ENCODE measurements around the gene MCRIP1. TPM values are rescaled to one million over a fixed set of nuclear protein-coding genes. Genes with fewer than 3 reads are reported as not detected.

The MCRIP1 gene
- total and polyA plus RNA-seq, 2 of the 13 experiments (the other 11 are each of a cell fraction or from before 2014, with no cell fraction given) = 79.7 to 84.9 TPM

DNA sequence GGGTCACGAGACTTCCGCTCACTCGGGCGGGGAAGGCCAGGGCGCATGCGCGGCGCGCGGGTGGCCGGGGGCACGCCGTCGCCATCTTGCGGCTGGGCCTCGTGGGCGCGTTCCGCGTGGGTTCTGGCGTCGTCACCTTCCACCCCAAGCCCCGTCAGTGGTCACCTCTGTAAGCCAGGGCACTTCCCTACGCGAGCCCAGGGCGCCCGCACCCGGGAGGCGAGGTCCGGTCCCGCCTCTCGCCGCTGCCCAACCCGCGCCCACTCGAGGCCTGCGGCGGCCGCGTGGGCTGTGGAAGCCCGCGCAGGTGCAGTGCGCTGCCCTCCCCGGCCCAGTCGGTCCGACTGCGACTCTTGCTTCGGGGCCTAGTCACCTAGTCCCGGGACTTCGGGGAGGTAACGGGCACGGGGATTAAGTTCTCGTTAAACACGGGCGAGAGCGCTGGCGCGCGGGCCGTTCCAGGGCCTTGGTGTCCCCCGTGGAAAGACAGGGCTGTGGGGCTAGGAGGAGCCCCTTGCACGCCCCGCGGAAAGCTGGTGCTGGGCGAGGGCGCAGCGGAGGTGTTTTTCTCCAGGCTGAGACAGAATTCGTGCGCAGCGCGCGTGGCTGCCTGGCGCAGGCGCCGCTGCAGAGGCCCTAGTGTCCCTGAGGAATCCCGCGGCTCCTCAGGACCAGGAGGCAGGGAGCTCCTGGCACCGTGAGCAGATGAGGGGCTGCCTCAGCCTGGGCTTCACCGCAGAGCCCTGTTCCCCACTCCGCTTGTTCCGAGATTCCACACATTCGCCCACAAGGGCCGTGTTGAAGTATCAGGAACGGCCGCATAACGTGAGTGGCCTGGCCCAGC, 38.5 kb upstream of the MCRIP1 start (continued):
- TF ChIP-seq, protein P1, sequence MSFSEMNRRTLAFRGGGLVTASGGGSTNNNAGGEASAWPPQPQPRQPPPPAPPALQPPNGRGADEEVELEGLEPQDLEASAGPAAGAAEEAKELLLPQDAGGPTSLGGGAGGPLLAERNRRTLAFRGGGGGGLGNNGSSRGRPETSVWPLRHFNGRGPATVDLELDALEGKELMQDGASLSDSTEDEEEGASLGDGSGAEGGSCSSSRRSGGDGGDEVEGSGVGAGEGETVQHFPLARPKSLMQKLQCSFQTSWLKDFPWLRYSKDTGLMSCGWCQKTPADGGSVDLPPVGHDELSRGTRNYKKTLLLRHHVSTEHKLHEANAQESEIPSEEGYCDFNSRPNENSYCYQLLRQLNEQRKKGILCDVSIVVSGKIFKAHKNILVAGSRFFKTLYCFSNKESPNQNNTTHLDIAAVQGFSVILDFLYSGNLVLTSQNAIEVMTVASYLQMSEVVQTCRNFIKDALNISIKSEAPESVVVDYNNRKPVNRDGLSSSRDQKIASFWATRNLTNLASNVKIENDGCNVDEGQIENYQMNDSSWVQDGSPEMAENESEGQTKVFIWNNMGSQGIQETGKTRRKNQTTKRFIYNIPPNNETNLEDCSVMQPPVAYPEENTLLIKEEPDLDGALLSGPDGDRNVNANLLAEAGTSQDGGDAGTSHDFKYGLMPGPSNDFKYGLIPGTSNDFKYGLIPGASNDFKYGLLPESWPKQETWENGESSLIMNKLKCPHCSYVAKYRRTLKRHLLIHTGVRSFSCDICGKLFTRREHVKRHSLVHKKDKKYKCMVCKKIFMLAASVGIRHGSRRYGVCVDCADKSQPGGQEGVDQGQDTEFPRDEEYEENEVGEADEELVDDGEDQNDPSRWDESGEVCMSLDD (CRISPR knock-in tag; IDR thresholded peaks at IDR 0.05; ENCODE audit: borderline replicate concordance) = peak; percentile 74; the same call in 1 of the 2 replicates
- peak; percentile 31 for TF ChIP-seq SKIL (CRISPR knock-in tag; IDR thresholded peaks at IDR 0.05; ENCODE audit: borderline replicate concordance)
- TF ChIP-seq ZSCAN31 (CRISPR knock-in tag; IDR thresholded peaks at IDR 0.05; ENCODE audit: low read depth) = peak; percentile 82
- peak; percentile 87 for TF ChIP-seq ZNF576 (CRISPR knock-in tag; IDR thresholded peaks at IDR 0.05)
- peak; percentile 86; the same call in 1 of the 2 replicates for TF ChIP-seq ZNF33B (CRISPR knock-in tag; IDR thresholded peaks at IDR 0.05)
- peak; percentile 98 for TF ChIP-seq ZNF451 (CRISPR knock-in tag; IDR thresholded peaks at IDR 0.05)
- TF ChIP-seq NCOA5 (CRISPR knock-in tag; IDR thresholded peaks at IDR 0.05) = no peak
- TF ChIP-seq NR2F2 (IDR thresholded peaks at IDR 0.05; ENCODE audit: borderline replicate concordance, low read depth) = peak; percentile 39; the same call in 1 of the 2 replicates
- no peak for TF ChIP-seq SIN3B (IDR thresholded peaks at IDR 0.05; ENCODE audit: low read length)
- peak; percentile 95 for TF ChIP-seq ZNF841 (CRISPR knock-in tag; IDR thresholded peaks at IDR 0.05; ENCODE audit: borderline replicate concordance)
- TF ChIP-seq THYN1 (CRISPR knock-in tag; IDR thresholded peaks at IDR 0.05; ENCODE audit: borderline replicate concordance, low read depth) = no peak
- TF ChIP-seq, protein P2, sequence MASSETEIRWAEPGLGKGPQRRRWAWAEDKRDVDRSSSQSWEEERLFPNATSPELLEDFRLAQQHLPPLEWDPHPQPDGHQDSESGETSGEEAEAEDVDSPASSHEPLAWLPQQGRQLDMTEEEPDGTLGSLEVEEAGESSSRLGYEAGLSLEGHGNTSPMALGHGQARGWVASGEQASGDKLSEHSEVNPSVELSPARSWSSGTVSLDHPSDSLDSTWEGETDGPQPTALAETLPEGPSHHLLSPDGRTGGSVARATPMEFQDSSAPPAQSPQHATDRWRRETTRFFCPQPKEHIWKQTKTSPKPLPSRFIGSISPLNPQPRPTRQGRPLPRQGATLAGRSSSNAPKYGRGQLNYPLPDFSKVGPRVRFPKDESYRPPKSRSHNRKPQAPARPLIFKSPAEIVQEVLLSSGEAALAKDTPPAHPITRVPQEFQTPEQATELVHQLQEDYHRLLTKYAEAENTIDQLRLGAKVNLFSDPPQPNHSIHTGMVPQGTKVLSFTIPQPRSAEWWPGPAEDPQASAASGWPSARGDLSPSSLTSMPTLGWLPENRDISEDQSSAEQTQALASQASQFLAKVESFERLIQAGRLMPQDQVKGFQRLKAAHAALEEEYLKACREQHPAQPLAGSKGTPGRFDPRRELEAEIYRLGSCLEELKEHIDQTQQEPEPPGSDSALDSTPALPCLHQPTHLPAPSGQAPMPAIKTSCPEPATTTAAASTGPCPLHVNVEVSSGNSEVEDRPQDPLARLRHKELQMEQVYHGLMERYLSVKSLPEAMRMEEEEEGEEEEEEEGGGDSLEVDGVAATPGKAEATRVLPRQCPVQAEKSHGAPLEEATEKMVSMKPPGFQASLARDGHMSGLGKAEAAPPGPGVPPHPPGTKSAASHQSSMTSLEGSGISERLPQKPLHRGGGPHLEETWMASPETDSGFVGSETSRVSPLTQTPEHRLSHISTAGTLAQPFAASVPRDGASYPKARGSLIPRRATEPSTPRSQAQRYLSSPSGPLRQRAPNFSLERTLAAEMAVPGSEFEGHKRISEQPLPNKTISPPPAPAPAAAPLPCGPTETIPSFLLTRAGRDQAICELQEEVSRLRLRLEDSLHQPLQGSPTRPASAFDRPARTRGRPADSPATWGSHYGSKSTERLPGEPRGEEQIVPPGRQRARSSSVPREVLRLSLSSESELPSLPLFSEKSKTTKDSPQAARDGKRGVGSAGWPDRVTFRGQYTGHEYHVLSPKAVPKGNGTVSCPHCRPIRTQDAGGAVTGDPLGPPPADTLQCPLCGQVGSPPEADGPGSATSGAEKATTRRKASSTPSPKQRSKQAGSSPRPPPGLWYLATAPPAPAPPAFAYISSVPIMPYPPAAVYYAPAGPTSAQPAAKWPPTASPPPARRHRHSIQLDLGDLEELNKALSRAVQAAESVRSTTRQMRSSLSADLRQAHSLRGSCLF (CRISPR knock-in tag; IDR thresholded peaks at IDR 0.05; ENCODE audit: borderline replicate concordance) = no peak
- no peak for TF ChIP-seq CREM (IDR thresholded peaks at IDR 0.05)
- no peak for TF ChIP-seq CREM (CRISPR knock-in tag; IDR thresholded peaks at IDR 0.05)
- TF ChIP-seq ZNF264 (CRISPR knock-in tag; IDR thresholded peaks at IDR 0.05) = no peak
- TF ChIP-seq POGZ (CRISPR knock-in tag; IDR thresholded peaks at IDR 0.05) = peak; percentile 84
- peak; percentile 97 for TF ChIP-seq ZNF891 (CRISPR knock-in tag; IDR thresholded peaks at IDR 0.05)
- peak; percentile 28; the same call in 1 of the 2 replicates for TF ChIP-seq ZNF605 (CRISPR knock-in tag; IDR thresholded peaks at IDR 0.05)
- no peak for TF ChIP-seq MAFG (CRISPR knock-in tag; IDR thresholded peaks at IDR 0.05)
- no peak for TF ChIP-seq MAF1 (CRISPR knock-in tag; IDR thresholded peaks at IDR 0.05; ENCODE audit: borderline replicate concordance)
